HG03064 (cell line): ENCODE measurements around the gene NAV2.

ENCODE experiments used
- ATAC-seq: cut with Tn5 transposase; IDR thresholded peaks from one replicate; pipeline ENCODE4 v1.9.1; 2021; ENCODE audit warnings: low read depth; ENCODE audit not compliant: unreplicated experiment

Gene NAV2

GRCh38 chr11:19715373-19715772 lies 2.7 kb downstream of the NAV2 start:
- no peak for ATAC-seq

GRCh38 chr11:19718051-19718450 lies 5.4 kb downstream of the NAV2 start:
- no peak for ATAC-seq

- no peak for ATAC-seq
Measured at GRCh38 chr11:19718951-19719350, 6.3 kb downstream of the NAV2 start.

- no peak for ATAC-seq
Measured at GRCh38 chr11:19719960-19720359, 7.3 kb downstream of the NAV2 start.

- no peak for ATAC-seq
Measured at GRCh38 chr11:19721176-19721575, 8.5 kb downstream of the NAV2 start.

GRCh38 chr11:19722702-19723101 lies 10.1 kb downstream of the NAV2 start:
- no peak for ATAC-seq

GRCh38 chr11:19723572-19724342 lies 11.1 kb downstream of the NAV2 start:
- no peak for ATAC-seq

- ATAC-seq: no peak
Measured at GRCh38 chr11:19724765-19725164, 12.1 kb downstream of the NAV2 start.

- no peak for ATAC-seq
Measured at GRCh38 chr11:19725379-19726079, 12.9 kb downstream of the NAV2 start.

GRCh38 chr11:19727246-19727645 lies 14.6 kb downstream of the NAV2 start:
- no peak for ATAC-seq

GRCh38 chr11:19728436-19728835 lies 15.8 kb downstream of the NAV2 start:
- ATAC-seq: no peak

GRCh38 chr11:19729141-19729540 lies 16.5 kb downstream of the NAV2 start:
- ATAC-seq: no peak

- ATAC-seq: no peak
Measured at GRCh38 chr11:19730373-19730772, 17.7 kb downstream of the NAV2 start.

- ATAC-seq: no peak
Measured at GRCh38 chr11:19734171-19734570, 21.5 kb downstream of the NAV2 start.

- no peak for ATAC-seq
Measured at GRCh38 chr11:19735157-19735908, 22.7 kb downstream of the NAV2 start.

- no peak for ATAC-seq
Measured at GRCh38 chr11:19735909-19736498, 23.4 kb downstream of the NAV2 start.

GRCh38 chr11:19736831-19737230 lies 24.2 kb downstream of the NAV2 start:
- ATAC-seq: no peak

- no peak for ATAC-seq
Measured at GRCh38 chr11:19737575-19737974, 24.9 kb downstream of the NAV2 start.

- ATAC-seq: no peak
Measured at GRCh38 chr11:19738124-19738523, 25.5 kb downstream of the NAV2 start.

GRCh38 chr11:19739872-19740271 lies 27.2 kb downstream of the NAV2 start:
- no peak for ATAC-seq

GRCh38 chr11:19740586-19740985 lies 27.9 kb downstream of the NAV2 start:
- no peak for ATAC-seq
